T47D (cell line): Measurements from ENCODE around the gene ADAT3.

ENCODE experiments used
- DNase-seq, 2 experiments: peaks; one replicate each; pipeline versions ENCODE4 v3.0.0 to v3.0.0-alpha.2; 2011 to 2012; ENCODE audit warnings: low read depth in 1 of 2, low spot score in 1 of 2
- JUND ChIP-seq: IDR thresholded peaks from 2 replicates; pipeline ENCODE4 v1.6.1; 2012; ENCODE audit warnings: low read depth
- in situ Hi-C: cut with HindIII; loops from 2 replicates; pipeline ENCODE4 v1.10.0; 2016; ENCODE audit warnings: low sequenced_read_pairs, low pct_unique_long_range_greater_than_20kb

ADAT3 gene

DNA sequence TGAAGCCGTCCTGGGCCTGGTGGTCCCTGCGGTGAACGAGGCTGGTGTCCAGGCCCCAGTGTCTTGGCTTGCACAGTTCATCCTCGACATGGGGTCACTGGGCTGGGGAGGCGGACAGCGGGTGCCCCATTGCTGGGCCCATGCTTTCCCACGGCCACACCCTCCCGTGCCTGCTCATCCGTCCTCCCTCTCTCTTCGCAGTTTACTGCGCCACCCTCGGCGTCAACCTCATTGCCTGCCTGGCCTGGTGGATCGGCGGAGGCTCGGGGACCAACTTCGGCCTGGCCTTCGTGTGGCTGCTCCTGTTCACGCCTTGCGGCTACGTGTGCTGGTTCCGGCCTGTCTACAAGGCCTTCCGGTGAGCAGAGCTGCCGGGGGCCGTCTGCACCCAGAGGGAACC is 12.7 kb downstream of the ADAT3 start:
- in situ Hi-C loops: no loop called here
- TF ChIP-seq JUND: no peak
- no peak for DNase-seq

DNA sequence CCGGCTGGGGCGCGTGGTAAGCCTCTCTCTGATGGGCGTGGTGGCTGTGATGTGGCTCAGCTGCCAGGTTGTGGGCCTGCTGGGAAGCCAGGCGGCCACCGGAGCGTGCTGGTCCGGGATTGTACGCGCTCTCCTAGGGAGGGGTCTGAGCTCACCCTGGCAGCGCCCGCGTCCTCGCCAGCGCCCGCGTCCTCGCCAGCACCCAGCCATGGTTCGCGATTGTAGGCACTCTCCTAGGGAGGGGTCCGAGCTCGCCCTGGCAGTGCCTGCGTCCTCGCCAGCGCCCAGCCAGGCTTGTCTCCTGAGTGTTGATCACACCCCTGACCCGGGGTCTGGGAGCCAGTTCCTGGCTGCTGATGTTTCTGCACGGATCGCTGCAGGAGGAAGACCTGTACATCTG is 13.8 kb downstream of the ADAT3 start:
- no peak for DNase-seq

DNA sequence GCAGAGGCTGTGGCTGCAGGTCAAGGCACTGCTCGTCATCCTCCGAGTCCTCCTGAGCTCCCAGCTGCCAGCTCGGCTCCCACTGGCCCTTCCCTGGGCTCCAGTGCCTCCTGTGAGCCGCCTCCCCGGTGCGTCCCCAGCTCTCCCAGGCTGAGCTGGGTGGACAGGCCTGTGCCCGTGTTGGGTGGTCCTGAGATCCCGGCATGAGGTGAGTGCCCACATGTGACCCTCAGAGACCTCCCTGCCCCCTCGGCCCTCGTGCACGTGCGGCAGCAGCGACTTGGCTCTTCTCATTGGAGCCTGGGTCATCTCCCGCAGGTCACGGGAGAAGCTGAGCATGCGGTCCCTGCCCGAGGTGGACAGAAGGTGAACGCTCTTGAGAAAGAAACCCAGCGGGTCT is 15.4 kb downstream of the ADAT3 start:
- in situ Hi-C loops: no loop called here
- TF ChIP-seq JUND: no peak
- no peak for DNase-seq

More for the DNA sequence above, 13.8 kb downstream of the ADAT3 start:
- no peak for TF ChIP-seq JUND
- in situ Hi-C loops: no loop called here

DNA sequence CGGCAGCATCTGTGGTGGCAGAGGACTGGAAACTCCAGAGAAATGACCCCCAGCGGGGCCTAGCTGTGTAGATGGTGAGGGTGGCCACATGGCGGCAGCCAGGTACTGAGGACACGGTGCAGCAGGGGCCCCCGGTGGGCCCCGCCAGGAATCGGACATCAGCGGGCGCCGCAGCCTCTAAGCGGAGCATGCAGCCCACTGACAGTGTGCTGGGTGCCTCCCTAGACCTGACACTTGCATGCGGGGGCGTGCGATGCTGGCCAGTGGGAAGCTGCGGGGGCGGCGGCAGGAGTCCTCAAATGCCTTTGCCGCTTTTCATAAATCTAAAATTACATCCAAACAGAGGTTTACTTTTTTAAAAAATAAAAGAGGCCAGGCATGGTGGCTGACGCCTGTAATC is 16.1 kb downstream of the ADAT3 start:
- in situ Hi-C loops: no loop called here
- TF ChIP-seq JUND: no peak
- no peak for DNase-seq

DNA sequence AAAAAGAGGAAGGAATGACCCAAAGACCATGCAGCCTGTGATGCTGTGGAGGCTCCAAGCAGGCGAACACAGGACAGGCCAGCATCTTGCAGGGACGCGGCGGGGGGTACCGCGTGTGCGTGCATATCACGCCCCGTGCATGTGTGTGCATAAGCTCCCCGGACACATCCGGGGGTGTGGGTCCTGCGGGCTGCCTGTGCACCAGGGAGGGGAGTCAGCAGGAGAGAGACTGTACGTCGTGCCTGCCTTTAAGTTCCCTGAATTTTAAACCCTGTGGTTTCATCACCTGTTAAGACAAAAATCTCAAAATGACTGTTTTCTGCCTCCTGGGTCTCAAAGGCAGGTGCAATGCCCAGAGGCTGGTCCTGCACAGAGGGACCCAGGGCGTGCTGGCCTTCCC is 16.6 kb downstream of the ADAT3 start:
- in situ Hi-C loops: no loop called here
- DNase-seq: no peak
- TF ChIP-seq JUND: no peak

DNA sequence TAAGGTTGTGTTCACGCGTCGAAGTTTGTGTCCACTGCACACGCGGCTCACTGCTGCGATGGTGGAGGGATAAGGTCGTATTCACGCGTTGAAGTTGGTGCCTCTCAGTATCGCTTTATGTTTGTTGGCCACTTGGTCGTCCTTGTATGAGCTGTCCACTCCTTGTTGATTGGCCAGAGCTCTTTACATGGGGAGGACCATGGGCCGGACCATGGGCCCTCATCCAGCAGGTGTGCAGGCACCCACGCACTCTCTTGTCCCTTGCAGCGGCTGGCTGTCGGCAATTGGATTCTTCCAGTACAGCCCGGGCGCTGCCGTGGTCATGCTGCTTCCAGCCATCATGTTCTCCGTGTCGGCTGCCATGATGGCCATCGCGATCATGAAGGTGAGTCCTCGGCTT is 17.6 kb downstream of the ADAT3 start:
- no peak for TF ChIP-seq JUND
- no peak for DNase-seq
- in situ Hi-C loops: no loop called here

DNA sequence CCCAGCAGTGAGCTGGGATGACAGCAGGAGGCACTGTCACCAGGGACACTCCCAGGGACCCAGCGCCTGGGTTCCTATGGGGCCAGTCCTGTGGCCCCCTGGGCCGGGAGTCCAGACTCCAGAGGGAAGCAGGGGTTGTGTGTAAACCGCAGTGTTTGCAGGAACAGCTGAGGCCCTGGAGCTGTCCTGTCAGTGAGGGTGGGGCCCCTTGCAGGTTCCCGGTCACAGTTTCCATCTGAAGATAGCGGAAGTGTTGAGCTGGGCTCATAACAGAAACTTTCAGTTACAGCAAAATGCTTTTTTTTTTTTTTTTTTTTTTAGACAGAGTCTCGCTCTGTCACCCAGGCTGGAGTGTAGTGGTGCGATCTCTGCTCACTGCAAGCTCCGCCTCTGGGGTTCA is 18.1 kb downstream of the ADAT3 start:
- no peak for TF ChIP-seq JUND
- in situ Hi-C loops: no loop called here
- DNase-seq: no peak

DNA sequence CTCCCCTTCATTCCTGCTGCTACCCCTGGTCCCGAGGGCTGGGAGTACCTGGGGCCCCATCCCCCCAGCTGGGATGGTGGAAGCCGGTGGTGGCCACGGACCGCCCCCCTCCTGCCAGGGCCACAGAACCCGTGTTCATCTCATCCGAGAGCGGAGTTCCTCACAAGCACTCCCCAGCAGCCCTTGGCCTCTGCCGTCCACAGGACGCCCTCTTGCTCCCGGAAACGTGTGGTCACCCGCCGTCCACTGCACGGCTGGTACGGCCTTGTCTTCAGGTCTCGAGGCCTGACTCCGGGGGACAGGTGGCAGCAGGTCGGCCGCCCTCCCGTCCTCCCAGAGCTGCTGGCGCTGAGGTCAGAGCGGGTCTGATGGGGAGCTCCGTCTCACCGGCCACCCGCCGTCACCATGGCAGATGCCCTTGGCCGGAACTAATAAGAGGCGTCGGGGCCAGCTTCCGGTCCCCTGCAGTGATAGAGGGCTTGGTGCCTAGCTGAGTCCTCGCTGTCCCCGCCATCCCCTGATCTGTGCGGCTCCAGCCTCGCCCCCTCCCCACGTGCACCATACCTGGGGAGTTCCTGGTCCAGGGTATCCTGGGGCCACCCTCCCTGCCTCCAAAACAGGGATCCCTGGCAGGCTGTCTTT is 19.2 kb downstream of the ADAT3 start:
- no peak for DNase-seq
- TF ChIP-seq JUND: no peak
- in situ Hi-C loops: no loop called here

DNA sequence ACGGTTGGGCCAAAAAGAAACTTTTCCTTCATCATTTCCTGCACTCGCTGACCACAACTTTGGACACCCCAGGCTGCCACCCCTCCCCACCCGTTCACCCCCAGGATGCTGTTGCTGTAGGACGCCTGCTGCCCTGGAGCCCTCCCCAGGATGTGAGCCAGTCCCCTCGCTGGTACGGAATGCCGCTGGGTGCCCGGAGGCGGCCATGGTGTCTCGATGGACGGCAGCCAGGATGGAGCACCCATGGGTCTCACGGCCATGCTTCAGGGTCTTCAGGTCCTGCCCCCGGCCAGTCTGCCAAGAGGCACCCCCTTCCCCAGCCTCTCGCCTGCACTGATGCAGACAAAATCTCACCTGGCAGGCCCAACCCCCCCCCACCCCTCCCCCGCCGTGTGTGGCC is 20.3 kb downstream of the ADAT3 start:
- in situ Hi-C loops: no loop called here
- no peak for DNase-seq
- TF ChIP-seq JUND: no peak

DNA sequence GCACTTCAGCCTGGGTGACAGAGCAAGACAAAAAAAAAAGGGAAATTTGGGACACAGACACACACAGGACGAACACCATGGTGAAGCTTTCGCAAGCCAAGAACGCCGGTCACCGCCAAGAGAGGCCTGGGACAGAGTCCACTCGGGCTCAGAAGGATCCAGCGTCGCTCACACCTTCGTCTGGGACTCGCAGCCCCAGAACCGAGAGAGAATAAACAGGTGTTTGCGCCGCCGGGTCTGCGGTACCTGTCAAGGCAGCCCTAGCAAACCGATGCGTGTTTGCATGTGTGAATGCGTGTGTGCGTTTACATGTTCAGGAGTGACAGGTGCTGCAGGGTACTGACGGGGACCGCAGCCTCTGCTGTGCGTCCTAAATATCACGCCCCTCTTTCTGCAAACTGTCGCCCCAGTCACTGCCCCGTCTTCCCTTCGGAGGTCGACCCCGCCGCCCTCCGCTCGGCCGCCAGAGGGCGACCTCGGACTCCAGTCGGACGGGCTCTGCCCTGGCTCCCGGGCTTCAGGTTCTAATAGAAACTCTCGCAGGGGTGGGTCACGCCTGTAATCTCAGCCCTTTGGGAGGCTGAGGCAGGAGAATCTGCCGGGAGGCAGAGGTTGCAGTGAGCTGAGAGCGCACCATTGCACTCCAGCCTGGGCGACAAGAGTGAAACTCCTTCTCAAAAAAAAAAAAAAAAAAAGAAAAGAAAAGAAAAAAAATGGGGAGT is 24.0 kb downstream of the ADAT3 start:
- DNase-seq: peak in 1 of 2 experiments; percentile 73
- in situ Hi-C loops: no loop called here
- TF ChIP-seq JUND: no peak

DNA sequence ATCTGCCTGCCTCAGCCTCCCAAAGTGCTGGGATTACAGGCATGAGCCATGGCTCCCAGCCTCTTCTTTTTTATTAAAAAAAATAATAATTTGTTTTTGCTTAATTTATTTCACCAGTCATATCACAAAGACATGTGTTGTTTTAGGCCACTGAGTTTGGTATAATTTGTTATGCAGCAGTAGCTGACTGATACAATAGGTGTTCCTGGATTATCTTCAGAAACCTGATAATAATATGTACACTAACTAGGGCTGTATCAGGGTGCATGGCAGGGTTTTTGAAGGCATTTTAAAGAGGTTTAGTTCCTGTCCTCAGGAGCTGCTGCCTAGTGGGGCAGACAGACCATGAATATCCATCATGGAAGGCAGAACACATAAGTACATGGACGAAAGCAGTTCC is 26.2 kb downstream of the ADAT3 start:
- in situ Hi-C loops: no loop called here
- DNase-seq: no peak
- TF ChIP-seq JUND: no peak

DNA sequence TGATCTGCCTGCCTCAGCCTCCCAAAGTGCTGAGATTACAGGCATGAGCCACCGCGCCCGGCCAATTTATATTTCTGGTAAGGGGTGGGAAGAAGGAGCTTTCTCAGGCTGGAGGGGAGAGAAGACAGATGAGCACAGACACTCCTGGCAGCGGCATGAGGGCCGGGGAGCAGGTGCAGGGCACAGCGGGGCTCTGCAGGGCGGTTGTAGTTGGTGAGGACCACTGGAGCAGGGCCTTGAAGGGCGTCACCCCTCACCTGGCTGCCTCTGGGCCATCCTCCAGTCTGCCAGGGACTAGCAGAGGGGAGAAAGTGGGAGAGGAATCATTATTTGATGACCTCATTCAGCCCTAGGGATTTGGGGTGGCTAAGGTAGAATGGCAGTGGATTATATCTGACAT is 27.2 kb downstream of the ADAT3 start:
- no peak for DNase-seq
- no peak for TF ChIP-seq JUND
- in situ Hi-C loops: no loop called here

DNA sequence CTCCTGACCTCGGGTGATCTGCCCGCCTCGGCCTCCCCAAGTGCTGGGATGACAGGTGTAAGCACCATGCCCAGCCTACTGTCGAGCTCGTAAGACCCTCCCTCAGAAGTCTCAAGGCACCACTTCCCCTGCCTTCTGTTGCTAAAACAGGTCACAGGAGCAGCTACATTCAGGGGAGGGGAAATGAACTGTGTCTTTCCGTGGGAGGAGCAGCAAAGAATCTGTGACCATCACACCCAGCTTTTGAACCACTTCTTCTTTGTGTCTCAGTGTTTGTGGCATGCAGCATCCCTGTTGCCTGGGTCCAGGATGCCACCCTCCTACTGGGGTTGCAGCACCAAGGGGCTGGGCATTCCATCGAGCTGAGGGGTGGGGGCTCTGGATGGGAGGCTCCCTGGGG is 28.0 kb downstream of the ADAT3 start:
- no peak for DNase-seq
- TF ChIP-seq JUND: no peak

DNA sequence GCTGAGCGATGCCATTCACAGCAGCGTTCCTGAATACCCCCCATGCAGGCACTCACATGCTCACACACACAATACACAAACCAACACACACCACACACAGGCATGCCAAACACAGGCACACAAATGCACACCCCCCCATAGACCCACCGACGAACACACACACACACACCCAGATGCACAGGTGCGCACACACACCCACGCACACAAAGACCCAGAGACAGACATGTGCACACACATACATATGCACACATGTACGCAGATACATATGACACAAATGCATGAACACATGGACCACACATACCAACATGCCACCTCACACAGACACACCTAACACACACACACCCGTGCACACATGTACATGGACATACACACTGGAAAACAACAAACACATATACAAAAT is 28.7 kb downstream of the ADAT3 start:
- in situ Hi-C loops: no loop called here
- no peak for TF ChIP-seq JUND

More for the DNA sequence above, 28.0 kb downstream of the ADAT3 start:
- in situ Hi-C loops: no loop called here

More for the DNA sequence above, 28.7 kb downstream of the ADAT3 start:
- DNase-seq: no peak
